GM19240 (cell line): Measurements from ENCODE around the gene SPINT2.

ENCODE experiments used
- DNase-seq: peaks from one replicate; pipeline ENCODE4 v3.0.0; 2011; ENCODE audit warnings: low spot score; ENCODE audit not compliant: insufficient read length

SPINT2 gene

GRCh38 chr19:38291855-38292254 lies 27.5 kb downstream of the SPINT2 start:
- no peak for DNase-seq

DNA sequence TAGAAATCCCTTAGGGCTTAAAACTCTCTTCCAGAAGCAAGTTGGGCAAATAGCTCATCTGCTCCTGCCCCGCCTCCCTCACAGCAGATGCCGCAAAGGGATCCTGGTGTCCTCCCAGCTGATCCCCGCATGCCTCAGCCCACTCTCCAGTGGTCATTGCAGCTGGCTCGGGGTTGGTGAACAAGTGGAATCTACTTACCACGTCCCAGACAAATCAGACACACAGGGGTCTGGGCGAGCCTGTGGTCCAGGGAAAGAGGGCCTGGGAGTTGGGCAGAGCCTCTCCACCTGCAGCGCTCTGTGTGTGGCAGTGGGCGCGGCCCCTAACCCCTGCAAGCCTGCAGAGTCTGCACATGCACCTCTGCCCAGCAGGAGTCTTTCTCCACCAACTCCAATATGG lies 28.9 kb downstream of the SPINT2 start:
- no peak for DNase-seq

GRCh38 chr19:38294090-38294489 lies 29.7 kb downstream of the SPINT2 start:
- no peak for DNase-seq

GRCh38 chr19:38298821-38299680 lies 34.7 kb downstream of the SPINT2 start:
- DNase-seq = no peak

DNA sequence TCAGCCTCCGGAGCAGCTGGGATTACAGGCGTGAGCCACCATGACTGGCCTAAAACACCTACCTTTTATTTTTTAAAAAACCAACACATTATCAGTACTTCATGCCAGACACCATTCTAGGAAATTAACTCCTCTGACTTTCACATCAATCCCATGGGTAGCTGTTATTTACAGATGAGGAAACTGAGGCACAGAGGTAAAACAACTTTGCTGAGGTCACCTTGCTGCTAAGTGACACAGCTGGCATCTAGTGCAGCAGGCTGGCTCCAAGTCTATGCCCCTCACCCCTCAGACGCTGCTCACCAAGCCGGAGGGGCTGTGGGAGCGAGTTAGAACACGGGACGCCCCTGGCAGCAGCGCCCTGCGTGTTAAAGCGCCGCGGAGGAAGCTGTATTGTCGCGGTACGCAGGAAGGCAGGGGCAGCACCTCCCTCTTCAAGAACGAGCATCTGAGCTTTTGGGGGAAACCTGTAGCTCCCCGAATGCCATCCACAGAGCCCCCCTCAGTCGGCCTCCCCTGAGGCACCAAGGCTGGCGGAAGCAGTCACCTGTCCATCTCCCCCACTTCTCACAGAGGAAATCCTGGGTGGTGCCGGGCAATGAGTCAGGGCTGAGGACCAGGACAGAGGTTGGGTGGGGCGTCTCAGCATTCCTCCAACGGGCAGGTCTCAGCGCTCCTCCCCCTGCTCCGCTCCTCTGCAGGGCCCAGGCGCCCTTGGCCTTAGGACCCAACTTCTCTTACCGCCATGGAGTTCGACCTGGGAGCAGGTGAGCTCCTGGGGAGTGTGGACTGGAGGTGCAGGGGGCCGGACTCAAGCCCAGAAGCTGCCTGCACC lies 39.4 kb downstream of the SPINT2 start, which contains the start of gene C19orf33:
TSS of gene C19orf33 (plus strand) at position 735 of the 835 bp plus-strand sequence. CDS start at position 746, 11 bp downstream.
- no peak for DNase-seq

DNA sequence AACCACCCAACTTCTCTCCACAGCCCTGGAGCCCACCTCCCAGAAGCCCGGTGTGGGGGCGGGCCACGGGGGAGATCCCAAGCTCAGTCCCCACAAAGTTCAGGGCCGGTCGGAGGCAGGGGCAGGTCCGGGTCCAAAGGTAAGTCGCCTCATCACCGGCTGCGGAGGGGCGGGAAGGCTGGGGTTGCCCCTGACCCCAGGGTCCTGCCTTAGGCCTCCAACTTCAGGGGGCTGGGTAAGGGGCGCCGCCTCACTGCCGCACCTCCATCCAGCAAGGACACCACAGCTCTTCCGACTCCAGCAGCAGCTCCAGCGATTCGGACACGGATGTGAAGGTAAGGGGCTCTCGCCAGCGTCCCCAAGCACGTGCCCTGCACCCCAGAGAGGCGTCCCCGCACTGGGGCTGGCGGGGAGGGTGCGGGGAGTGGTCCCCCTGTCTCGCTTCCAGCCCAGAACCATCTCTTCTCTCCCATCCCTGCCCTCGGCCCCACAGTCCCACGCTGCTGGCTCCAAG lies 40.0 kb downstream of the SPINT2 start:
- no peak for DNase-seq

GRCh38 chr19:38304866-38305429 lies 40.6 kb downstream of the SPINT2 start:
- DNase-seq = no peak

GRCh38 chr19:38306236-38306635 lies 41.9 kb downstream of the SPINT2 start:
- DNase-seq = no peak

DNA sequence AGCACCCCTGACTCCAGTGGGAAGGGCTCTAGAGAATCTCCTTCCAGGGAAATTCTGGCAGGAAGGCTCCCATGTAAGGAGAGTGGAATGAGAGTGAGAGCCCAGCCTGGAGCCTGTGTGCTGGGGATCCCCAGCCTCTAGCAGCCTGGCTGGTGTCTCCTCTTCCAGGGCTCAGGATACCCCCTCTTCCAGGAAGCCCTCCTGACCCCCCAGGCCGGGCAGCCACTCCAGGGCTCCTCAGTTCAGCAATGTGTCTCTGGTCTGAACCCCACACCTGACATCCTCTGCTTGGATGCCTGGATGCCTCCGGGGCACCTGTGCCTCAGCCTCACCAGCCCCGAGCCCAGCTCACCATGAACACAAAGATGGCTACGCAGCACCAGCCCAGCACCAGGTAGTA lies 42.7 kb downstream of the SPINT2 start:
- no peak for DNase-seq

GRCh38 chr19:38307597-38307996 lies 43.2 kb downstream of the SPINT2 start:
- no peak for DNase-seq

- DNase-seq = no peak
Measured at GRCh38 chr19:38308006-38308766, 43.8 kb downstream of the SPINT2 start.

DNA sequence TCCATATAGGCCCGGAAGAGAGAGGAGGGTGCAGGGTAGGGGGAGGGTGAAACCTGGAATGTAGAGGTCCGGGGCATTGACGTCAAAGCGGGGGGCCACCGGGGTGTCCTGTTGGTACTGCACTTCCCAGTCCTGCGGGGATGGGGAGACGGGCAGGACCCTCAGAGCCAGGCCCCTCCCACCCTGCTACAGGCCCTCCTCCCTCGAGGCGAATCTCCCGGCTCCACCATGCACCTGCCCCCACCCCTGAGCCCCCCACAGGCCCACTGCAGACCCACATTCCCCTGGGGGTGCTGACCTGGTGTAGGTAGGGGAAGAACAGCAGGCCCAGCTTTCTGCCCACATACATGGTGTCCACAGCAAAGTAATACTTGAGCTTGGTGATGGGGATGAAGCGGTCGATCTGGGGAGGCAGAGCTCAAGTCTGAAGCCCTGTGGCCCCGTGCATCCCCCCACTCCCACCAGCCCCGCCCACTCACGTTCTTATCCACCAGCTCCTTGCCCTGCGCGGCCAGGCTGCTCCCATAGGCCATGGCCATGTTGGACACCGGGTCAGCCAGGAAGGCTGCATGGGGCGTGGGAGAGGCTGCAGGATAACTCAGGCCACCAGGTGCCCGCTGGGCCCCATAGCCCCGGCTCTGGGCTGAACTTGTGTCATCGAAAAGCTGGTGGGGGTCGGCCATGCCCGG lies 44.7 kb downstream of the SPINT2 start:
- DNase-seq = no peak

GRCh38 chr19:38309615-38310278 lies 45.4 kb downstream of the SPINT2 start:
- no peak for DNase-seq

DNA sequence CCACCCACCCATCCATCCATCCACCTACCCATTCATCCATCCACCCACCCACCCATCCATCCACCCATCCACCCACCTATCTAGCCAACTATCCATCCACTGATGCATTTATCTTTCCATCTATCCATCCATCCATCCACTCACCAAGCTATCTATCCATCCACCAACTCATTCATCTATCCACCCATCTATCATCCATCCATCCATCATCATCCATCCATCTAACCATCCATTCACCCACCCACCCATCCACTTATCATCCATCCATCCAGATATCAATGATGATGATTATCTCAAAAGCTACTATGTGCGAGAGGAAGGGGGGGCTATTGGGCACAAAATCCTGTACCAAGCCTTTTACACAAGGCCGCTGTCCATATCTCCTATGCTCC lies 45.9 kb downstream of the SPINT2 start:
- no peak for DNase-seq

DNA sequence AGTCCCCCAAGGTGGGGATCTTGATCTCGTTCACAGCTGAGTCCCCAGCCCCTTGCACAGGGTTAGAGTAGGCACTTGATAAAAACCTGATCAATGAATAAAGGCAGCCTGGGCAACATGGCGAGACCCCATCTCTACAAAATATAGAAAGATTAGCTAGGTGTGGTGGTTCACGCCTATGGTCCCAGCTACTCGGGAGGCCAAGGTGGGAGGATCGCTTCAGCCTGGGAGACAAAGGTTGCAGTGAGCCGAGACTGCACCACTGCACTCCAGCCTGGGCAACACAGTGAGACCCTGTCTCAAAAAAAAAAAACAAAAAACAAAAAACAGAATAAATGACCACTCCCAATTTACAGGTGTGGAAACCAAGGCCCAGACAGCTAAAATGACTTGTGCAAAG lies 46.6 kb downstream of the SPINT2 start:
- no peak for DNase-seq

GRCh38 chr19:38315657-38316476 lies 51.5 kb downstream of the SPINT2 start, which contains the start of gene YIF1B:
TSS of gene YIF1B (minus strand) at chr19:38315947. CDS start at chr19:38315917, 30 bp downstream.
- DNase-seq = peak; percentile 99

DNA sequence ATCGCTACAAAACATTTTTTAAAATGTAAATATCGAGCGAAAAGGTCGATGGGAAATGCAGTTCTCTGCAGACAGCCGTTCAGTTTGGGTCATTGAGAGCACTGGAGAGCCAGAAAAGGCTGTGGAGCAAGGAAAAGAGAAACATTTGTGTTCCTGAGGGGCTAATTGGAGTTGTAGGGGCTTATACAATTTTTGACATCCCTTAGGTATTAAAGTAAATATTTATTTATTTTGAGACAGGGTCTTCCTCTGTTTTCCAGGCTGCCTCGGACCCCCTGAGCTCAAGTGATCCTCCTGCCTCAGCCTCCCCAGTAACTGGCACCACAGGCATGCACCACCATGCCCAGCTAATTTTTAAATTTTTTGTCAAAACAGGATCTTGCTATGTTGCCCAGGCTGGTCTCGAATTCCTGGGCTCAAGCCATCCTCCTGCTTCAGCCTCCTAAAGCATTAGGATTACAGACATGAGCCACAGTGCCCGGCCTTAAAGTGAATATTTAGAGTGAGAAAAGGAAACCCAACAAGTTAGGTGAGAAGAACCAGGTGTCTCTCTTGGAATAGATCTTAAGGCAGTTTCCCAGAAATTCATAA lies 52.2 kb downstream of the SPINT2 start:
- DNase-seq = peak; percentile 37

DNA sequence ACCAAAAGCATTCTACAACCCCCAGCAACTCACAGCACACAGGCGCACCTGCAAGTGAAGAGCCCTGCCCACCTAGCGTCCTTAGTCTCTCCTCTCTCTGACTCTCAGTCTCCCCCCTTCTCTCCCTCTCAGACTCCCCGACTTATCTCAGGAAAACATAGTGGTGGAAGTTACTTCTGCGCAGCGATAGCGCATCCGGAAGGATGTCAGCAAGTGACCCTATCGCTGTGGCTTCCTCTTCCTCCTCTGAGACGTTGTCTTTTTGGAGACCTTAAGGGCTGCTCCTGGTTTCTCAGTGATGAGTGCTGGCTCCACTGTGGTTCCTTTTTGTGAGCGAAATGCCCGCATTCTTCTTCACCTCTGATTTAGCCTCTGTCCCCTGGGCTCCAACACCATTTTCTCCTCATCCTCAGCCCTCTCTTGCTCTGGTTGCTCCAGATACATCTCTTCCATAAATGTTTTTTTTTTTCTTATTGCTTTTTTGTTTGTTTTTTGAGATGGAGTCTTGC lies 52.8 kb downstream of the SPINT2 start:
- DNase-seq = no peak
